HepG2 (cell line): Measurements from ENCODE around the gene GIMD1. TPM values are rescaled to one million over a fixed set of nuclear protein-coding genes. Genes with fewer than 3 reads are reported as not detected.
A peak's percentile ranks its signal among the peaks of the same experiment; 100 is the strongest.

Source experiments
- BRCA1 ChIP-seq: sonication (generic); formaldehyde crosslinking; IDR thresholded peaks from 2 replicates; pipeline ENCODE4 v1.4.0; 2020; ENCODE audit warnings: missing genetic modification reagents
- CAMTA2 ChIP-seq: sonication (generic); formaldehyde crosslinking; IDR thresholded peaks from 2 replicates; pipeline ENCODE4 v1.4.0; 2020; ENCODE audit warnings: mild to moderate bottlenecking, missing genetic modification reagents, borderline replicate concordance
- ELF4 ChIP-seq: sonication (generic); formaldehyde crosslinking; IDR thresholded peaks from 2 replicates; pipeline ENCODE4 v1.5.0; 2020; ENCODE audit warnings: missing genetic modification reagents, mild to moderate bottlenecking, moderate library complexity, borderline replicate concordance
- FOXO1 ChIP-seq: sonication (generic); formaldehyde crosslinking; IDR thresholded peaks from 2 replicates; pipeline ENCODE4 v1.4.0; 2020; ENCODE audit warnings: missing genetic modification reagents
- HNF4A ChIP-seq: sonication (generic); formaldehyde crosslinking; IDR thresholded peaks from 2 replicates; pipeline ENCODE4 v1.4.0; 2020; ENCODE audit warnings: missing genetic modification reagents
- IKZF5 ChIP-seq: IDR thresholded peaks from 2 replicates; pipeline ENCODE4 v1.6.1; 2018; ENCODE audit warnings: missing genetic modification reagents, mild to moderate bottlenecking, missing compliant biosample characterization
- KDM6A ChIP-seq: IDR thresholded peaks from 2 replicates; pipeline ENCODE4 v1.6.1; 2016; ENCODE audit warnings: low read depth
- NCOA1 ChIP-seq: sonication (generic); formaldehyde crosslinking; IDR thresholded peaks from 2 replicates; pipeline ENCODE4 v1.9.0; 2021; ENCODE audit warnings: missing genetic modification reagents
- NFE2 ChIP-seq: sonication (generic); formaldehyde crosslinking; IDR thresholded peaks from 2 replicates; pipeline ENCODE4 v1.4.0; 2020; ENCODE audit warnings: missing genetic modification reagents
- RFXAP ChIP-seq: sonication (generic); formaldehyde crosslinking; IDR thresholded peaks from 2 replicates; pipeline ENCODE4 v1.4.0; 2020; ENCODE audit warnings: missing genetic modification reagents, borderline replicate concordance
- SP4 ChIP-seq: sonication (generic); formaldehyde crosslinking; IDR thresholded peaks from 2 replicates; pipeline ENCODE4 v1.8.1; 2023; ENCODE audit warnings: mild to moderate bottlenecking, missing genetic modification reagents
- TOE1 ChIP-seq: sonication (generic); formaldehyde crosslinking; IDR thresholded peaks from 2 replicates; pipeline ENCODE4 v1.4.0; 2020; ENCODE audit warnings: mild to moderate bottlenecking, missing genetic modification reagents
- TRIM24 ChIP-seq: sonication (generic); formaldehyde crosslinking; IDR thresholded peaks from 2 replicates; pipeline ENCODE4 v1.8.0; 2022; ENCODE audit warnings: mild to moderate bottlenecking, missing genetic modification reagents
- ZBTB1 ChIP-seq: sonication (generic); formaldehyde crosslinking; IDR thresholded peaks from 2 replicates; pipeline ENCODE4 v1.4.0; 2020; ENCODE audit warnings: missing genetic modification reagents, borderline replicate concordance
- ZBTB10 ChIP-seq: sonication (generic); formaldehyde crosslinking; IDR thresholded peaks from 2 replicates; pipeline ENCODE4 v1.4.0; 2020; ENCODE audit warnings: missing genetic modification reagents, borderline replicate concordance
- ZKSCAN5 ChIP-seq: sonication (generic); formaldehyde crosslinking; IDR thresholded peaks from 2 replicates; pipeline ENCODE4 v1.5.1; 2020; ENCODE audit warnings: mild to moderate bottlenecking, missing genetic modification reagents
- ZNF292 ChIP-seq: sonication (generic); formaldehyde crosslinking; IDR thresholded peaks from 2 replicates; pipeline ENCODE4 v1.8.1; 2022; ENCODE audit warnings: mild to moderate bottlenecking, low read depth, missing genetic modification reagents, borderline replicate concordance
- ZNF691 ChIP-seq: sonication (generic); formaldehyde crosslinking; IDR thresholded peaks from 2 replicates; pipeline ENCODE4 v1.4.0; 2020; ENCODE audit warnings: missing genetic modification reagents, low read depth, mild to moderate bottlenecking, borderline replicate concordance
- ZNF790 ChIP-seq: sonication (generic); formaldehyde crosslinking; IDR thresholded peaks from 2 replicates; pipeline ENCODE4 v1.8.0; 2022; ENCODE audit warnings: missing genetic modification reagents, mild to moderate bottlenecking, borderline replicate concordance
- ZNF83 ChIP-seq: sonication (generic); formaldehyde crosslinking; IDR thresholded peaks from 2 replicates; pipeline ENCODE4 v1.4.0; 2020; ENCODE audit warnings: missing genetic modification reagents, mild to moderate bottlenecking, borderline replicate concordance
- ZNF850 ChIP-seq: sonication (generic); formaldehyde crosslinking; conservative IDR thresholded peaks from 2 replicates; pipeline ENCODE4 v1.9.0; 2021; ENCODE audit warnings: mild to moderate bottlenecking, missing genetic modification reagents
- polyA plus RNA-seq, 8 experiments: library from polyadenylated mRNA; depleted of rRNA in 3 of 8; stranded (reverse) in 7 of 8; unstranded in 1 of 8; fragments of >200 nt; fragmentation: Illumina TruSeq in 4 of 8; extraction: Trizol in 4 of 8; gene quantifications; 2 replicates each; pipeline versions ENCODE4 v1.2.1 to v1.2.3, GENCODE V29; 2011 to 2016; ENCODE audit warnings: low read depth in 4 of 8, missing spikeins in 1 of 8, mixed read lengths in 1 of 8; ENCODE audit not compliant: insufficient read depth in 1 of 8
- total RNA-seq, 5 experiments: library from RNA; depleted of rRNA; stranded (reverse); fragments of >200 nt; fragmentation: Illumina TruSeq; extraction: Trizol; gene quantifications; 2 replicates each; pipeline ENCODE4 v1.2.3, GENCODE V29; 2016; ENCODE audit warnings: low read depth in 1 of 5
- TF ChIP-seq, protein P1 (sequence below): sonication (generic); formaldehyde crosslinking; IDR thresholded peaks from 2 replicates; pipeline ENCODE4 v1.5.1; 2020; ENCODE audit warnings: mild to moderate bottlenecking, moderate library complexity, missing genetic modification reagents
- TF ChIP-seq, protein P2 (sequence below): IDR thresholded peaks from 2 replicates; pipeline ENCODE4 v1.6.1; 2016

Gene GIMD1
- total and polyA plus RNA-seq, 2 of the 13 experiments (the other 11 are each of a cell fraction or from before 2014, with no cell fraction given): not detected

- TF ChIP-seq CAMTA2 (CRISPR knock-in tag) (no peak; the same call in 1 of the 2 replicates), ZNF790 (CRISPR knock-in tag) (no peak), ELF4 (CRISPR knock-in tag) (peak; percentile 74; the same call in 1 of the 2 replicates), ZKSCAN5 (no peak), KDM6A (CRISPR knock-in tag) (no peak), FOXO1 (CRISPR knock-in tag) (no peak), SP4 (CRISPR knock-in tag) (no peak), ZNF850 (CRISPR knock-in tag) (0 out of 2 replicates have a peak, but pooled peaks have one; percentile 18), ZNF83 (0 out of 2 replicates have a peak, but pooled peaks have one; percentile 1), TRIM24 (CRISPR knock-in tag) (no peak), ZNF292 (CRISPR knock-in tag) (no peak), HNF4A (CRISPR knock-in tag) (no peak), IKZF5 (CRISPR knock-in tag) (no peak), RFXAP (CRISPR knock-in tag) (0 out of 2 replicates have a peak, but pooled peaks have one; percentile 17), NCOA1 (CRISPR knock-in tag) (0 out of 2 replicates have a peak, but pooled peaks have one; percentile 9), ZNF691 (CRISPR knock-in tag) (no peak), NFE2 (CRISPR knock-in tag) (no peak), BRCA1 (CRISPR knock-in tag) (0 out of 2 replicates have a peak, but pooled peaks have one; percentile 52), ZBTB1 (CRISPR knock-in tag) (0 out of 2 replicates have a peak, but pooled peaks have one; percentile 32), TOE1 (CRISPR knock-in tag) (peak; percentile 10; the same call in 1 of the 2 replicates), ZBTB10 (CRISPR knock-in tag) (0 out of 2 replicates have a peak, but pooled peaks have one; percentile 13)
- TF ChIP-seq, protein P1, sequence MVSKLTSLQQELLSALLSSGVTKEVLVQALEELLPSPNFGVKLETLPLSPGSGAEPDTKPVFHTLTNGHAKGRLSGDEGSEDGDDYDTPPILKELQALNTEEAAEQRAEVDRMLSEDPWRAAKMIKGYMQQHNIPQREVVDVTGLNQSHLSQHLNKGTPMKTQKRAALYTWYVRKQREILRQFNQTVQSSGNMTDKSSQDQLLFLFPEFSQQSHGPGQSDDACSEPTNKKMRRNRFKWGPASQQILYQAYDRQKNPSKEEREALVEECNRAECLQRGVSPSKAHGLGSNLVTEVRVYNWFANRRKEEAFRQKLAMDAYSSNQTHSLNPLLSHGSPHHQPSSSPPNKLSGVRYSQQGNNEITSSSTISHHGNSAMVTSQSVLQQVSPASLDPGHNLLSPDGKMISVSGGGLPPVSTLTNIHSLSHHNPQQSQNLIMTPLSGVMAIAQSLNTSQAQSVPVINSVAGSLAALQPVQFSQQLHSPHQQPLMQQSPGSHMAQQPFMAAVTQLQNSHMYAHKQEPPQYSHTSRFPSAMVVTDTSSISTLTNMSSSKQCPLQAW (CRISPR knock-in tag): no peak
- TF ChIP-seq, protein P2, sequence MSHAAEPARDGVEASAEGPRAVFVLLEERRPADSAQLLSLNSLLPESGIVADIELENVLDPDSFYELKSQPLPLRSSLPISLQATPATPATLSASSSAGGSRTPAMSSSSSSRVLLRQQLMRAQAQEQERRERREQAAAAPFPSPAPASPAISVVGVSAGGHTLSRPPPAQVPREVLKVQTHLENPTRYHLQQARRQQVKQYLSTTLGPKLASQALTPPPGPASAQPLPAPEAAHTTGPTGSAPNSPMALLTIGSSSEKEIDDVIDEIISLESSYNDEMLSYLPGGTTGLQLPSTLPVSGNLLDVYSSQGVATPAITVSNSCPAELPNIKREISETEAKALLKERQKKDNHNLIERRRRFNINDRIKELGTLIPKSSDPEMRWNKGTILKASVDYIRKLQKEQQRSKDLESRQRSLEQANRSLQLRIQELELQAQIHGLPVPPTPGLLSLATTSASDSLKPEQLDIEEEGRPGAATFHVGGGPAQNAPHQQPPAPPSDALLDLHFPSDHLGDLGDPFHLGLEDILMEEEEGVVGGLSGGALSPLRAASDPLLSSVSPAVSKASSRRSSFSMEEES (CRISPR knock-in tag): 0 out of 2 replicates have a peak, but pooled peaks have one; percentile 11
Observed at GRCh38 chr4:106315476-106315967, 53.1 kb downstream of the GIMD1 start (continued).
